HEK293 (cell line): ENCODE data around the gene ZNF480.

ENCODE experiments used
- CTCF ChIP-seq: fragments of 450-650 bp; formaldehyde crosslinking; IDR thresholded peaks from 2 replicates; pipeline ENCODE4 v1.5.1; 2016; ENCODE audit warnings: missing biosample characterization, missing genetic modification characterization
- ZBTB20 ChIP-seq: fragments of 450-650 bp; formaldehyde crosslinking; IDR thresholded peaks from 2 replicates; pipeline ENCODE4 v1.5.1; 2016; ENCODE audit warnings: missing biosample characterization, missing genetic modification characterization
- ZNF24 ChIP-seq: fragments of 450-650 bp; formaldehyde crosslinking; IDR thresholded peaks from 2 replicates; pipeline ENCODE4 v1.5.1; 2016; ENCODE audit warnings: missing biosample characterization, missing genetic modification characterization
- ZNF580 ChIP-seq: fragments of 450-650 bp; formaldehyde crosslinking; IDR thresholded peaks from 2 replicates; pipeline ENCODE4 v1.5.1; 2016; ENCODE audit warnings: missing biosample characterization, missing genetic modification characterization
- ZNF677 ChIP-seq: fragments of 450-650 bp; IDR thresholded peaks from 2 replicates; pipeline ENCODE4 v1.5.0; 2018; ENCODE audit warnings: missing biosample characterization, mild to moderate bottlenecking, missing genetic modification characterization, moderate library complexity
- ZNF777 ChIP-seq: fragments of 450-650 bp; formaldehyde crosslinking; IDR thresholded peaks from 2 replicates; pipeline ENCODE4 v1.5.1; 2017; ENCODE audit warnings: missing biosample characterization, missing genetic modification characterization, borderline replicate concordance

GRCh38 chr19:52286256-52286655 is 10.7 kb upstream of the ZNF480 start:
- TF ChIP-seq ZNF24 (tag by site-specific recombination) (no peak), ZNF677 (no peak), ZBTB20 (tag by site-specific recombination) (no peak), CTCF (no peak), ZNF777 (tag by site-specific recombination) (no peak), ZNF580 (tag by site-specific recombination) (no peak)
